Colonic mucosa (tissue), 4 donors: Measurements from ENCODE around the gene SPINK4. TPM values are rescaled to one million over a fixed set of nuclear protein-coding genes. Genes with fewer than 3 reads are reported as not detected.

ENCODE experiments used
- DNase-seq: peaks from one replicate; pipeline ENCODE4 v3.0.0-alpha.2; 2020
- H3K27ac ChIP-seq: fragments of 200-600 bp; one replicate; pipeline ENCODE4 v1.8.0; 2021
- H3K27me3 ChIP-seq: fragments of 200-600 bp; one replicate; pipeline ENCODE4 v1.8.0; 2021
- H3K36me3 ChIP-seq: fragments of 200-600 bp; one replicate; pipeline ENCODE4 v1.8.0; 2021
- H3K4me1 ChIP-seq: fragments of 200-600 bp; one replicate; pipeline ENCODE4 v1.8.0; 2021; ENCODE audit warnings: mild to moderate bottlenecking
- H3K4me3 ChIP-seq: fragments of 200-600 bp; one replicate; pipeline ENCODE4 v1.8.0; 2021
- H3K9ac ChIP-seq, 2 donors: one replicate each; pipeline ENCODE4 v1.7.0; 2013; ENCODE audit warnings: control low read depth in 2 of 2, low read depth in 2 of 2, low read length in 2 of 2
- H3K9me3 ChIP-seq: fragments of 200-600 bp; one replicate; pipeline ENCODE4 v1.8.0; 2021
- CTCF ChIP-seq: fragments of 200-600 bp; IDR thresholded peaks from one replicate; pipeline ENCODE4 v1.8.0; 2022; ENCODE audit warnings: antibody characterized with exemption, mild to moderate bottlenecking
- intact Hi-C: fragments of 100-400 bp; cut with DNase I; formaldehyde crosslinking; loops from one replicate; pipeline ENCODE4 v1.14.1; 2022
- total RNA-seq, 2 donors: library from RNA; stranded (reverse); fragmentation: NEBNext Ultra II Directional in 1 of 2; extraction: Animal tissue kit (Norgen Biotek cat#: 25700) in 1 of 2; gene quantifications; one replicate each; pipeline ENCODE4 v1.2.1, GENCODE V29; 2021
- donor health status: healthy.
- donor health status: DM: no; HTN: no; CAD: no.
- donor health status: DM: no; HTN: no; CAD: no.

SPINK4 gene
- total RNA-seq, 2 donors from 2014 or later = 212 to 214 TPM

GRCh38 chr9:33211695-33212393, 28.1 kb upstream of the SPINK4 start:
- no peak for TF ChIP-seq CTCF
- H3K9me3 ChIP-seq = no peaks in the 10 kb centered on the region
- H3K4me3 ChIP-seq = no peak overlapping the region
- no peaks in the 10 kb centered on the region for H3K27me3 ChIP-seq
- peak overlapping the region in 1 of 2 donors; percentile 28 for H3K9ac ChIP-seq
- intact Hi-C loops = no loop called here
- no peaks in the 10 kb centered on the region for H3K4me1 ChIP-seq
- no peaks in the 10 kb centered on the region for H3K36me3 ChIP-seq
- no peak for DNase-seq
- H3K27ac ChIP-seq = peak overlapping the region; percentile 60

- Histone ChIP-seq H3K9ac (no peak overlapping the region), H3K27ac (no peak overlapping the region), H3K9me3 (no peaks in the 10 kb centered on the region), H3K36me3 (no peaks in the 10 kb centered on the region), H3K4me3 (no peak overlapping the region), H3K27me3 (no peaks in the 10 kb centered on the region), H3K4me1 (no peaks in the 10 kb centered on the region)
- no peak for DNase-seq
- intact Hi-C loops = loop anchor here (5.0 kb wide), 1 partner anchor 49 kb away; no protein-coding TSS in a partner anchor
- no peak for TF ChIP-seq CTCF
Measured at GRCh38 chr9:33220681-33221567, 19.0 kb upstream of the SPINK4 start.

- H3K27ac ChIP-seq = no peak overlapping the region
- intact Hi-C loops = loop anchor here (5.0 kb wide), 1 partner anchor 49 kb away; no protein-coding TSS in a partner anchor
- no peak for TF ChIP-seq CTCF
Measured at GRCh38 chr9:33221568-33221884, 18.4 kb upstream of the SPINK4 start.

GRCh38 chr9:33222031-33222430, 17.9 kb upstream of the SPINK4 start:
- H3K27ac ChIP-seq = no peak overlapping the region
- H3K27me3 ChIP-seq = no peaks in the 10 kb centered on the region
- H3K4me1 ChIP-seq = no peaks in the 10 kb centered on the region
- no peaks in the 10 kb centered on the region for H3K9me3 ChIP-seq
- TF ChIP-seq CTCF = no peak
- no peak overlapping the region for H3K4me3 ChIP-seq
- no peak overlapping the region for H3K9ac ChIP-seq
- intact Hi-C loops = loop anchor here (5.0 kb wide), 1 partner anchor 50 kb away; no protein-coding TSS in a partner anchor
- no peak for DNase-seq
- no peaks in the 10 kb centered on the region for H3K36me3 ChIP-seq

More at GRCh38 chr9:33221568-33221884, 18.4 kb upstream of the SPINK4 start:
- H3K36me3 ChIP-seq = no peaks in the 10 kb centered on the region
- no peaks in the 10 kb centered on the region for H3K27me3 ChIP-seq
- no peak overlapping the region for H3K9ac ChIP-seq
- no peak for DNase-seq
- no peaks in the 10 kb centered on the region for H3K9me3 ChIP-seq
- H3K4me3 ChIP-seq = no peak overlapping the region
- no peaks in the 10 kb centered on the region for H3K4me1 ChIP-seq

GRCh38 chr9:33223696-33224095, 16.3 kb upstream of the SPINK4 start:
- H3K27me3 ChIP-seq = no peaks in the 10 kb centered on the region
- no peaks in the 10 kb centered on the region for H3K4me1 ChIP-seq
- no peak overlapping the region for H3K4me3 ChIP-seq
- no peak overlapping the region for H3K27ac ChIP-seq
- intact Hi-C loops = loop anchor here (2.0 to 5.0 kb wide), 2 partner anchors 51 to 141 kb away; no protein-coding TSS in a partner anchor
- no peaks in the 10 kb centered on the region for H3K36me3 ChIP-seq
- H3K9ac ChIP-seq = no peak overlapping the region
- TF ChIP-seq CTCF = no peak
- H3K9me3 ChIP-seq = no peaks in the 10 kb centered on the region
- no peak for DNase-seq
